Globus pallidus (tissue), 1 donor: ENCODE measurements around the gene SORL1.
"Not testable (repeated sequence)": the region's sequence is repeated elsewhere in the genome, so short reads cannot be mapped to it uniquely, and the experiment has no call there.

Experiments used
- DNase-seq: peaks from one replicate; pipeline ENCODE4 v3.0.0-alpha.2; 2015; ENCODE audit warnings: low spot score

The SORL1 gene

DNA sequence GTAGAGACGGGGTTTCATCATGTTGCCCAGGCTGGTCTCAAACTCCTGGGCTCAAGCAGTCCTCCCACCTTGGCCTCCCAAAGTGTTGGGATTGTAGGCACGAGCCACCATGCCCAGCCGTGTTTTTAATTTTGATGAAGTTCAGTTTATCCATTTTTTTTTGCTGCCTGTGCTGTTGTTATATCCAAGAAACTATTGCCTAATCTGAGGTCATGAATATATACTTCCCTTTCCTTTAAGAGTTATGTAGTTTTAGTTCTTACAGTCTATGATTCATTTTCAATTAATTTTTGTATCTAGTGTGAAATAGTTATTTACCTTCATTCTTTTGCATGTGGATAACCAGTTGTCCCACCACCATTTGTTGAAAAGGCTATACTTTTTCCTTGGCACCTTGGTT is 50.9 kb downstream of the SORL1 start:
- no peak for DNase-seq

DNA sequence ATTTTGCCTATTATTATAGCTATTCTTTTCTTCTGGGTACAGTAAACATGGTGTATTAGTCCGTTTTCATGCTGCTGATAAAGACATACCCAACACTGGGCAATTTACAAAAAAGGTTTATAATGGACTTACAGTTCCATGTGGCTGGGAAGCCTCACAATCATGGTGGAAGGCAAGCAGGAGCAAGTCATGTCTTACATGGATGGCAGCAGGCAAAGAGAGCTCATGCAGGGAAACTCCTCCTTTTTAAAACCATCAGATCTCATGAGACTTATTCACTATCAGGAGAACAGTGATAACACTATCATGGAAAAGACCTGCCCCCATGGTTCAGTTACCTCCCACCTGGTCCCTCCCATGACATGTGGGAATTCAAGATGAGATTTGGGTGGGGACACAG is 54.1 kb downstream of the SORL1 start:
- not testable (repeated sequence) for DNase-seq

DNA sequence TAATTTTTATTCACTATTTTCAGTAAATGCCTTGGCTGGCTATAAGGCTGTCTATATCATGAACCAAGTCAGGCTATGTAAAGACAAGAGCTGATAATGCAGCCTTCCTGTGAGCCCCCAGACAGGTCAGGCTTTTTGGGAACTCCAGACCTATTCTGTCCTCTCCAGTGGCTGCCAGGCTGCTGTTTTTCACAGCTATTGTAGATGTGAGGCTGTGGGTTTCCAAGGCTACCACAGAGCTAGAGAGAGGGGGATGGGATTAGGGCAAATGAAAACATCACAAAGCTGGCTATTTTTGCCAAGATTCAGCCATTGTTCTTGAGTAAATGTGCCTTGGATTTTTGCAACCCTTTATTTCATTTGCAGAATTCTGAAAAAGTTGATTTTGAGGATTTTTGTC is 56.3 kb downstream of the SORL1 start:
- peak; percentile 77 for DNase-seq

DNA sequence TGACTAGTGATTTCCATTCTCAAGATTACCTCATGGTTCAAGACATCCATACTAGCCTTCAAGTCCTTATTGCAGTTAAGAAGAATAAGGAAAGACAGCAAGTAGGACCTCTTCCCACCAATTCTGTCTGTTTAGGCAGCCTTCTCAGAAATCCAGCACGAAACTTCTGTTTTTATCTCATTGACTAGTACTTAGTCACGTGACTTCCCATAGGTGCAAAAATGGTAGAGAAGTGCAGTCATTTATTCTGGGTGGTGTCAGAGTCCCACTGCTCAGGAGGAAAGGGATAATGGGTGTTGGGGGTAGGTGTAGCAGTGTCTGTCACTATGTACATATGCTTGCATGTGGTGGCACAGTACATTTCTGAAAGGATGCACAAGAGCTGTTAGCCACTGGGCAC is 58.3 kb downstream of the SORL1 start:
- no peak for DNase-seq

- DNase-seq = peak; percentile 66
Observed at GRCh38 chr11:121512468-121513465, 60.7 kb downstream of the SORL1 start.

GRCh38 chr11:121513807-121514206 is 61.7 kb downstream of the SORL1 start:
- DNase-seq = no peak

- no peak for DNase-seq
Observed at GRCh38 chr11:121514432-121515334, 62.6 kb downstream of the SORL1 start.

DNA sequence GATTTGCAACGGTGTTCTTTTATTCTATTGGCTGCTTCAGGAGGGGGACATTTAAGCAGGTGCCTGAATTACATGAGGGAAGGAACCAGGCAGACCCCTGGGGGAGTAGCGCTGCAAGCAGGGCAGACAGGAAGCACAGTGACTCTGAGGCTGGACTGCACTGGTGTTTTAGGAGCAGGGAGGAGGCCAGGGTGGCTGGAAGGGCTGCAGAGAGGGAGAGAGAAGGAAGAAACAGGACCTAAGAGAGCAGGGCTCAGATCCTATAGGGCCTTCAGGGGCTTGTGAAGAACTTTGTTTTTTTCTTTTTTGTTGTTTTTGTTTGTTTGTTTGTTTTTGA is 63.2 kb downstream of the SORL1 start:
- no peak for DNase-seq

DNA sequence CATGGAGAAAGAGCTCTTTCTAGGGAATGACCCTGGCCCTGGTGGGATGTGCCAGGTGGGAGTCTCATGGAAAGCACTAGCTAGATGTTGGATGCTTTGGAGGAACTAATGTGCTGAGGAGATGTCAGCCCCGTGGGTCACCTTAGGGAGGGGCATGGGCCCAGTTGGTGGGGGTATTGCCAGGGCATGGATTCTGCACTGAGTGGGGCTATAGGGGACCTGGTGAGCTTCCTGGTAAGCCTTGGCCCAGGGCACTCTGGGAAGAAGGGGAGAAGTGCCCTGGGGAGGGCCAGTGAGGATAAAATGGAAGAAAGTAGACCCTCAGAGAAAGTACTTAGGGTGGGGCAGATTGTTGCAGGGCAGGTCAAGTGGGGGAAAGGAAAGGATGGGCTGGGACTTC is 65.9 kb downstream of the SORL1 start:
- no peak for DNase-seq

- DNase-seq = no peak
Observed at GRCh38 chr11:121520243-121521144, 68.4 kb downstream of the SORL1 start.

- DNase-seq = peak; percentile 47
Observed at GRCh38 chr11:121521145-121522042, 69.3 kb downstream of the SORL1 start.

DNA sequence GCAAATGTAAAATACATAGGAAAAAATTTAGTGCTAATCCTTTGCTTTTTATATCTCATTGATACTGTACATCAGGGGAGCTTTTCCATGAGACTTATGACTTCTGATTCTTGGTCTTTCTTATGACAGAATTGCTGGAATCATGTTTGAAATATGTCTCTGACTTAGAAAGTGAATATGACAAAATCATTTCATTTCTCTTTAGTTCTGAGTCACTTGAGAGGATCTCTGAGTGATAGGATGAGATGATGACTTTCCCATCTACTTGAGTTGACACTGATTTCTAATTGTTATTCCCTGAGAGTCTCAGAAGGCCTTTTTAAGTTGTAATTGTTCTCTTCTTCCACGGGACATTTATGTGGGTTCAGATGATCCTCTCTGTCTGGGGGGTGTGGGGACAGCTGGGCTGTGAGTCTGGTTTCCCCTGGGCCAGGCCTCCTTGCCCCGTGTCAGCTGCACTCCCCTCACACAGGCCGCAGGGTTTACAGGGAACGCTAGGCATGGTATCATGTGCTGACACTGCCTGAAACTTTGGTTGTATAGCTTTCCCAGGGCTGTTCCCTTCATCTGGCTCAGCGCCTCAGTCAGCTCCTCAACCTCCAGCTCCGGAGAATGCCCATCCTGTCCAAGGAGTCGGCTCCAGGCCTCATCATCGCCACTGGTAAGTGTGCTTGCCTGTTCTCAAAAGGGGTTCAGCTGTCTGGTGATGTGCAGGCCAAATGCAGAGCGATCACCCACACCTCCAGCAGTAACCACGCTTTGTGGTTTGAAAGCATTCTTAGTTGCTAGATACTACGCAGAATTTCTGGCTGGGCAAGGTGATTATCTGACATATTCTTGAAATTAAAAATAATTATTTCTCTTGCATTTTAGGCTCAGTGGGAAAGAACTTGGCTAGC is 70.2 kb downstream of the SORL1 start:
- no peak for DNase-seq

DNA sequence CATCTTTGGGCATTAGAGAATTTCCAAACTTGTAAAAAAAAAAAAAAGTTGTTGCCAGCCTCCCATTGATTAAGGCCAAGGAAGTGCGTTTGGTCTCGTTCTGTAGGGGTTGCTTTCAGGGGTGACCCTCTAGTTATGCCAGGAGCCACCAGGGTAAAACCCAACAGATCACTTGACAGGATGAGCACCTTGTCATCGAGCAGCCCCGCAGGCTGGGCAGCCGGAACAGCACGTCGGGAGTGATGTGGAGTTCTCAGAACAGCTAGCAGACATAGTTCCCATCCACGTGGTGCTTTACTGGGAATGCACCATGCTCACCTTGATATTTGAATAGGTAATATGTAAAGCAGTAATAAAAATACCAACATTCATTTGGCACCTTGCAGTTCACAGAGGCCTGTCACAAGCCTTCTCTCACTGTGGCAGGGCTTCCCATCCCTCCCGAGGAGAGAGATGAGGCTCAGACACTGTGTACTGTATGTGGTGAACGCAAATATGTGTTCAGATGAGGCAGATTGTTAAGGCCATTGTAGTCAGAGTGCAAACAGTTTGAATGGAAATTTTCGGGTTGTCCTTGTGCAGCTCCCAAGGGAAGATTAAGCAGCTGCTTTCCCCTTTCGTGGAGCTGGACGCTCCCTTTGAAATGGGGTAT is 71.6 kb downstream of the SORL1 start:
- DNase-seq = no peak

GRCh38 chr11:121524233-121524631 is 72.1 kb downstream of the SORL1 start:
- peak; percentile 60 for DNase-seq

DNA sequence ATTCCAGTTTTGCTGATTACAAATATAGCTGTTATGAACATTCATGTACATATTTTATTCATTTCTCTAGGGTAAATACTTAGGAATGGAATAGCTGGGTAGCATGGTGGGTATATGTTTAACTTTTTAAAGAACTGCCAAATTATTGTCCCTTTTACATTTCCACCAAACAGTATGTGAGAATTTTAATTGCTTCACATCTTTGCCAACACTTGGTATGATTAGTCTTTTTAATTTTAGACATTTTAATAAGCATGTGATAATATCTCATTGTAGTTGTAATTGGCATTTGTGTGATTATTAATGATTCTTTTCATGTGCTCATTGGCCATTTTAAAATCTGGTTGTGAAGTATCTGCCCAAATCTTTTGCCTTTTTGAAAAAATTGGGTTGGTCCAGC is 73.3 kb downstream of the SORL1 start:
- no peak for DNase-seq

- DNase-seq = no peak
Observed at GRCh38 chr11:121530257-121530656, 78.1 kb downstream of the SORL1 start.

DNA sequence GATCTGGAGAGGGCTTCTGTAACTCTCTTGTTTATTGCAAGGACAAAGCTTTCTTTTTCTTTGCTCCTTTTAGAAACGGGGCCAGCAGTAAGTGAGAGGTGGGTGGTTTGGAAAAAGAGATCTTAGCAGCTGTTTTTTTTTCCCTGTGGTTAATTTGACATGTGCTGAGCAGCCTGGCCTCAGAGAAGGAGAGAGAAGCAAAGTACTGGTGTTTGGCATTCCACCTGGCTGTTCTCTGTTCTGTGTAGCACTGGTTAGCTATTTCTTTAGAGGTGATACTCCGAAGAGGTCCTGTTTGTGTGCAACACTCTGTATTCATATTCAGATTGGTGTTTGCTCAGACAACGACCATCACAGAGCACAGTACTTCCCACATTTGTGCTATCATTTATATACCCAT is 81.5 kb downstream of the SORL1 start:
- DNase-seq = no peak

GRCh38 chr11:121534131-121535093 is 82.3 kb downstream of the SORL1 start:
- DNase-seq = peak; percentile 70
